Body of pancreas (tissue), 4 donors: ENCODE results near the gene FYCO1. TPM values are rescaled to one million over a fixed set of nuclear protein-coding genes. Genes with fewer than 3 reads are reported as not detected.
A peak's percentile ranks its signal among the peaks of the same experiment; 100 is the strongest.

Experiments used
- ATAC-seq: fragments of 150-250 bp; one replicate; pipeline ENCODE4 v1.9.1; 2016
- DNase-seq, 4 donors: peaks; one replicate each; pipeline ENCODE4 v3.0.0-alpha.2; 2019
- H3K27ac ChIP-seq, 4 donors: fragments of 200-600 bp; sonication (generic); 1 replicate in 3 of 4; 2 replicates in 1 of 4; pipeline versions ENCODE4 v1.5.1 to v1.6.1; 2016 to 2019; ENCODE audit warnings: mild to moderate bottlenecking in 1 of 4, mixed read lengths in 1 of 4, moderate library complexity in 1 of 4
- H3K27me3 ChIP-seq, 2 donors: fragments of 200-600 bp; sonication (generic); one replicate each; pipeline ENCODE4 v1.6.0; 2016; ENCODE audit warnings: mild to moderate bottlenecking in 1 of 2
- H3K36me3 ChIP-seq, 2 donors: fragments of 200-600 bp; sonication (generic); replicated peaks in 1 of 2; 2 replicates each; pipeline ENCODE4 v1.5.1; 2016; ENCODE audit warnings: low read depth in 2 of 2; ENCODE audit not compliant: insufficient read depth in 1 of 2
- H3K4me1 ChIP-seq: fragments of 200-600 bp; sonication (generic); one replicate; pipeline ENCODE4 v1.6.0; 2016
- H3K4me3 ChIP-seq, 2 donors: fragments of 200-600 bp; sonication (generic); 1 replicate in 1 of 2; 2 replicates in 1 of 2; pipeline ENCODE4 v1.5.1; 2016 to 2019
- H3K9me3 ChIP-seq, 3 donors: fragments of 200-600 bp; sonication (generic); 1 replicate in 2 of 3; 2 replicates in 1 of 3; pipeline ENCODE4 v1.5.1; 2016
- POLR2A ChIP-seq, 3 donors: fragments of 450-650 bp; IDR thresholded peaks; one replicate each; pipeline ENCODE4 v1.6.1; 2016; ENCODE audit warnings: antibody characterized with exemption in 3 of 3, mild to moderate bottlenecking in 2 of 3
- WGBS, 2 donors: methylation state at CpG; one replicate each; pipeline ENCODE4 v1.1.5; 2017; 5-methylcytosine and 5-hydroxymethylcytosine counted together
- intact Hi-C: fragments of 100-400 bp; cut with DNase I; formaldehyde crosslinking; loops from one replicate; pipeline ENCODE4 v1.15.1; 2023
- total RNA-seq, 2 donors: library from RNA; depleted of rRNA; stranded (reverse); fragments of >200 nt; gene quantifications; one replicate each; pipeline ENCODE4 v1.1.0, GENCODE V29; 2016
- TF ChIP-seq, protein P1 (sequence below), 7 experiments: fragments of 450-650 bp in 4 of 7; fragments of 200-600 bp in 3 of 7; sonication (generic) in 3 of 7; IDR thresholded peaks; one replicate each; pipeline ENCODE4 v1.5.1; 2016 to 2019; ENCODE audit warnings: antibody characterized with exemption in 7 of 7

Gene FYCO1
- total RNA-seq, 2 donors from 2014 or later = 20.0 to 25.4 TPM

DNA sequence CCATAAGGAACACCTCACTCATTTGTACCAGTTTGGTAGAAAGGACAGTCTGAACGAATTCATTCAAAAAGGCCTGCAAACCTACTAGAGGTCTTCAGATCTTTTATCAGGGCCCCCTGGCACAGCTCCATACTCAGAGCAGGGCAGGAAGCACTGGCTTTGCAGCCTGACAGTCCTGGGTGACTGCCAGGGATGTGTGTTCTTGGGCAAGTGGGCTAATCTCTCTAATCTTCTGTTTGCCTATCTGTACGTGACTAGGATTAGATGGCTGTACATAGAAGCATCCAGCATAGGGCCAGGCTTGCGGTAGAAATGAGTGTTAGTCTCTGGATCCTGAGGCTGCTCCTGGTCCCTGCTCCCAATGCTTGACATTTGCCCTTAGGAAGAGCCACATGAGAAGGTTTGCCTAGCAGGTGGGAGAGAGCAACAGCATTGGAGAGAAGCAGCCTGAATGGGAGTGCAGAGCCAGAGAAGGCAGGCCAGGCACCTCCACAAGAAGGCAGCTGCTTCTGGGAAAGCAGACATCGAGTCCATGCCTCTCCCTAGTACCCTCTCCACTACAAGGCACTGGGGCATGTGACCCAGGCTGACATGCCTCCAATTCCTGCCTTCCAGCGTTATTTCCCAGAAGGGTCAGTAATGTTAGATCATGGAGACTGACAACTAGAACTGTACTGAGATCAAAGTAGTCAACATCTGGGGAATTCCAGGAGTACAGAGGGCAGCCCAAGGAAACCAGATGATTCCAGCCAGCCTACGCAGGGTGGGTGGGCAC, 53.4 kb downstream of the FYCO1 start:
- TF ChIP-seq POLR2A (IDR thresholded peaks at IDR 0.05) = no peak
- TF ChIP-seq, protein P1, sequence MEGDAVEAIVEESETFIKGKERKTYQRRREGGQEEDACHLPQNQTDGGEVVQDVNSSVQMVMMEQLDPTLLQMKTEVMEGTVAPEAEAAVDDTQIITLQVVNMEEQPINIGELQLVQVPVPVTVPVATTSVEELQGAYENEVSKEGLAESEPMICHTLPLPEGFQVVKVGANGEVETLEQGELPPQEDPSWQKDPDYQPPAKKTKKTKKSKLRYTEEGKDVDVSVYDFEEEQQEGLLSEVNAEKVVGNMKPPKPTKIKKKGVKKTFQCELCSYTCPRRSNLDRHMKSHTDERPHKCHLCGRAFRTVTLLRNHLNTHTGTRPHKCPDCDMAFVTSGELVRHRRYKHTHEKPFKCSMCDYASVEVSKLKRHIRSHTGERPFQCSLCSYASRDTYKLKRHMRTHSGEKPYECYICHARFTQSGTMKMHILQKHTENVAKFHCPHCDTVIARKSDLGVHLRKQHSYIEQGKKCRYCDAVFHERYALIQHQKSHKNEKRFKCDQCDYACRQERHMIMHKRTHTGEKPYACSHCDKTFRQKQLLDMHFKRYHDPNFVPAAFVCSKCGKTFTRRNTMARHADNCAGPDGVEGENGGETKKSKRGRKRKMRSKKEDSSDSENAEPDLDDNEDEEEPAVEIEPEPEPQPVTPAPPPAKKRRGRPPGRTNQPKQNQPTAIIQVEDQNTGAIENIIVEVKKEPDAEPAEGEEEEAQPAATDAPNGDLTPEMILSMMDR (IDR thresholded peaks at IDR 0.05) = no peak
- Histone ChIP-seq H3K4me1 (no peaks in the 10 kb centered on the region), H3K27me3 (no peaks in the 10 kb centered on the region), H3K36me3 (peaks cover 0 to 9% of the 10 kb centered on the region in 2 donors), H3K27ac (no peak overlapping the region), H3K9me3 (no peaks in the 10 kb centered on the region), H3K4me3 (no peak overlapping the region)
- intact Hi-C loops = no loop called here
- ATAC-seq (no peak), DNase-seq (peak in 2 of 4 donors; percentile 30 to 32)
- WGBS, 2 donors = 62 to 64% methylated on average over 5 to 6 of the region's 6 CpGs

DNA sequence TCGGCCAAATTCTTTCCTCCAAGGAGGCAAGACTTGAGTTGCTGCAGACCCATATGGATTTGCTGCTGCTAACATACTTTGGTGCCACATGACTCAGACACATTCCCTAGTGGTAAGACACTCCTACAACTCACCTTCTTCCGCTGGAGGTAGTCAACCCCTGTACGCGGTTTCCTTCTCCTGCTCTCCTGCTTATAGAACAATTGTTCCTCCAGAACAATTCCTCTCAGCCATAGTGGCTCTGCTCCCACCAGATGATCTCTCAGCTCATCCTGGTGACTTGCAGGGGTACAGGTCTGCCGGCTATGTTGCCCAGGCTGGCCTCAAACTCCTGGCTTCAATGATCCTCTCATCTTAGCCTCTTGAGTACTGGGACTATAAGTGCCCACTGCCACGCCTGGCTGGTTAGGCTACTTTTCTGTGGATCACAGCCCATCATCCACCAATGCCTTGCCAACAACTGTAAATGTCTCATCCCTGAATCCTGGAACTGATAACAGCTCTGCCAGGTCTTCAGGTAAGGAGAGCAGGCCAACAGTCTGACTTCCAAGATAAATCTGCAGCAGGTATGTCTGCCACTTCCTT, 54.8 kb downstream of the FYCO1 start:
- 86 to 99% methylated on average over 6 of the region's 6 CpGs for WGBS, 2 donors
- intact Hi-C loops = no loop called here
- no peaks in the 10 kb centered on the region for H3K4me1 ChIP-seq
- TF ChIP-seq, protein P1 (IDR thresholded peaks at IDR 0.05) = no peak
- TF ChIP-seq POLR2A (IDR thresholded peaks at IDR 0.05) = no peak
- no peak overlapping the region for H3K4me3 ChIP-seq
- no peak for ATAC-seq
- peaks cover 0 to 4% of the 10 kb centered on the region in 2 donors for H3K36me3 ChIP-seq
- H3K27me3 ChIP-seq = no peaks in the 10 kb centered on the region
- no peak for DNase-seq
- no peaks in the 10 kb centered on the region for H3K9me3 ChIP-seq
- H3K27ac ChIP-seq = no peak overlapping the region

DNA sequence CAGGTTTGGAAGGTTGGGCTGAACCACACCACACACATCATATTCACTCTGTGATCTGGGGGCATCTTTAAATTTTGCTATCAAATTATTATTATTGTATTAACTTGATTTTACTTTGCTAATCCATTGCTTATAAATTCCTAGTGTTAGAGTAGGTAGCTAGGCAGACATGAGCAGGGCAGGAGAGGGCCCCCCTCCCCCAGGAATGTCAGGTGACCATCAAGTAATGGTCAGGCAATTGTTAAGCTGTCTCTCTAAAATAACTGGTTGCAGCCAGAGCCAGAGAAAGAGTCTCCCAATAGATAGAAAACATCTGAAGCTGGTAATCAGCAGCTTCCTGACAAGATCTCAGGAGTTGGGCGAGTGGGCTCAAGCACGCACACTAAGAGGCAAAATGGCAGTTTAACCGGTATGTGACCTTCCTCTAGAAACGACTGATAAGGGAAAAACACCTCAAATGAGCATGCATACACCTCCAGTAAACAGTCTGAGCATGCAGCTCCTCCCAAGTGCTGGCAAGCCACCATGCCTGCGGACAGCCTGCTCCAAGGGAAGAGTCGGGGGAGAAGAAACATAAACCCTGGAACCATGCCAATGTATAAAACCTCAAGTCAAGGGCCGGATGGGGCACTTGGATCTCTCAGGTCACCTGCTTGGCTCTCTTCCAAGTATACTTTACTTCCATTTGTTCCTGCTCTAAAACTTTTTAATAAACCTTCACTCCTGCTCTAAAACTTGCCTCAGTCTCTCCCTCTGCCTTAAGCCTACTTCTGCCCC, 55.4 kb downstream of the FYCO1 start:
- intact Hi-C loops = no loop called here
- TF ChIP-seq, protein P1 (IDR thresholded peaks at IDR 0.05) = no peak
- no peak for TF ChIP-seq POLR2A (IDR thresholded peaks at IDR 0.05)
- no peak overlapping the region for H3K27ac ChIP-seq
- DNase-seq = no peak
- H3K27me3 ChIP-seq = no peaks in the 10 kb centered on the region
- no peak for ATAC-seq
- peaks cover 0 to 4% of the 10 kb centered on the region in 2 donors for H3K36me3 ChIP-seq
- H3K4me3 ChIP-seq = no peak overlapping the region
- no peaks in the 10 kb centered on the region for H3K4me1 ChIP-seq
- H3K9me3 ChIP-seq = no peaks in the 10 kb centered on the region
- 74 to 76% methylated on average over 7 of the region's 7 CpGs for WGBS, 2 donors

DNA sequence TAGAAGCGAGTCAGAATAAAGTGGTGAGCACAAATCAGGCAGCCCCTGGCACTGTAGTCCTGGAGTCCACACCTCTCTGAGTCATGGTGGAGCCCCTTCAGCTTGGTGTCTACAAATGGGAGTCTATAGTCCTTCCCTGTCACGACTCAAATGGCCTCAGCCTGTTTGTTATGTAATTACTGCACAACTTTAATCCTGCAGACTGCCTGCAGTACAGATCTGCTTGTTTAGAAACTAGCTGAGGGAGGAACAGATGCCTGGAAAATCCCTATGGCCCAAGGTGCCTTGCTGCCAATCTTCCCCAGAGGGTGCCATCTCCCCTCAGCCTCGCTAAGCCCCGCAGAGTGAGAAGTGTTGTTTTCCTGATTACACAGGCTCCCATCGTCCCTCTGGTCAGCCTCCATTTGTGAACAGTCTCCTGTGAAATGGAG, 56.3 kb downstream of the FYCO1 start:
- TF ChIP-seq, protein P1 (IDR thresholded peaks at IDR 0.05) = no peak
- TF ChIP-seq POLR2A (IDR thresholded peaks at IDR 0.05) = no peak
- no peaks in the 10 kb centered on the region for H3K27me3 ChIP-seq
- H3K9me3 ChIP-seq = no peaks in the 10 kb centered on the region
- no peak overlapping the region for H3K4me3 ChIP-seq
- WGBS, 2 donors = 68% methylated on average over 5 of the region's 5 CpGs
- intact Hi-C loops = loop anchor here (5.0 to 10.0 kb wide), 2 partner anchors 138 to 185 kb away; no protein-coding TSS in a partner anchor
- no peak overlapping the region for H3K27ac ChIP-seq
- ATAC-seq = no peak
- no peaks in the 10 kb centered on the region for H3K4me1 ChIP-seq
- DNase-seq = no peak
- peaks cover 0 to 4% of the 10 kb centered on the region in 2 donors for H3K36me3 ChIP-seq
